ENCODE data around the gene PXMP2.

DNA sequence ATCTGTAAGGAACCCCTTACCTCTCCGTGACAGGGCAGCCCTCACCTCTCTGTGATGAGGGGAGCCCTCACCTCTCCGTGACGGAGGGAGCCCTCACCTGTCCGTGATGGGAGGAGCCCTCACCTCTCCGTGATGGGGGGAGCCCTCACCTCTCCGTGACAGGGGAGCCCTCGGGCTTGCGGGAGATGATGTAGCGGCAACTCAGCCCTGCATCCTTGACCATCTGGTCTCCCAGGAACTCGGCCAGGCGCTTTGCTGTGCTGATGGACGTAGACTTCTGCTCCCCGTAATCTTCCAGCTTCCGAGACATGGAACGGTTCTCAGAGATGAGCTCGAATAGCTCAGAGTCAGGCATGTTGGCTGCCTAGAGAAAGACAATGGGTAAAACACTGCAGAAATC is 28.2 kb upstream of the PXMP2 start:
- TF ChIP-seq POLR2A (IDR thresholded peaks at IDR 0.05), result no peak
- TF ChIP-seq, protein P1, sequence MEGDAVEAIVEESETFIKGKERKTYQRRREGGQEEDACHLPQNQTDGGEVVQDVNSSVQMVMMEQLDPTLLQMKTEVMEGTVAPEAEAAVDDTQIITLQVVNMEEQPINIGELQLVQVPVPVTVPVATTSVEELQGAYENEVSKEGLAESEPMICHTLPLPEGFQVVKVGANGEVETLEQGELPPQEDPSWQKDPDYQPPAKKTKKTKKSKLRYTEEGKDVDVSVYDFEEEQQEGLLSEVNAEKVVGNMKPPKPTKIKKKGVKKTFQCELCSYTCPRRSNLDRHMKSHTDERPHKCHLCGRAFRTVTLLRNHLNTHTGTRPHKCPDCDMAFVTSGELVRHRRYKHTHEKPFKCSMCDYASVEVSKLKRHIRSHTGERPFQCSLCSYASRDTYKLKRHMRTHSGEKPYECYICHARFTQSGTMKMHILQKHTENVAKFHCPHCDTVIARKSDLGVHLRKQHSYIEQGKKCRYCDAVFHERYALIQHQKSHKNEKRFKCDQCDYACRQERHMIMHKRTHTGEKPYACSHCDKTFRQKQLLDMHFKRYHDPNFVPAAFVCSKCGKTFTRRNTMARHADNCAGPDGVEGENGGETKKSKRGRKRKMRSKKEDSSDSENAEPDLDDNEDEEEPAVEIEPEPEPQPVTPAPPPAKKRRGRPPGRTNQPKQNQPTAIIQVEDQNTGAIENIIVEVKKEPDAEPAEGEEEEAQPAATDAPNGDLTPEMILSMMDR (IDR thresholded peaks at IDR 0.05), result no peak
